Adrenal gland (tissue), 12 donors: ENCODE measurements around the gene TPRG1L. TPM values are rescaled to one million over a fixed set of nuclear protein-coding genes. Genes with fewer than 3 reads are reported as not detected.

Source experiments
- DNase-seq, 7 donors: peaks; one replicate each; pipeline ENCODE4 v3.0.0-alpha.2; 2019 to 2020
- H3K27ac ChIP-seq, 5 donors: fragments of 200-600 bp; sonication (generic) in 4 of 5; 1 replicate in 3 of 5; 2 replicates in 2 of 5; pipeline versions ENCODE4 v1.5.1 to v1.8.0; 2016 to 2020; ENCODE audit warnings: mild to moderate bottlenecking in 1 of 5
- H3K27me3 ChIP-seq: fragments of 200-600 bp; 2 replicates; pipeline ENCODE4 v1.8.0; 2021
- H3K36me3 ChIP-seq, 2 donors: fragments of 200-600 bp; replicated peaks in 1 of 2; 1 replicate in 1 of 2; 2 replicates in 1 of 2; pipeline versions ENCODE4 v1.5.1 to v1.8.0; 2018 to 2022
- H3K4me1 ChIP-seq, 2 donors: fragments of 200-600 bp; replicated peaks in 1 of 2; 1 replicate in 1 of 2; 2 replicates in 1 of 2; pipeline versions ENCODE4 v1.5.1 to v1.8.0; 2018 to 2021
- H3K4me3 ChIP-seq, 4 donors: fragments of 200-600 bp; sonication (generic) in 3 of 4; one replicate each; pipeline ENCODE4 v1.5.1; 2016 to 2018
- H3K9me3 ChIP-seq, 3 donors: fragments of 200-600 bp; sonication (generic) in 1 of 3; replicated peaks in 1 of 3; 1 replicate in 2 of 3; 2 replicates in 1 of 3; pipeline versions ENCODE4 v1.5.1 to v1.8.0; 2016 to 2021
- CTCF ChIP-seq, 6 experiments: fragments of 450-650 bp in 4 of 6; fragments of 200-600 bp in 2 of 6; sonication (generic) in 1 of 6; IDR thresholded peaks; 1 replicate in 5 of 6; 2 replicates in 1 of 6; pipeline versions ENCODE4 v1.5.1 to v1.8.0; 2016 to 2021; ENCODE audit warnings: antibody characterized with exemption in 6 of 6, mild to moderate bottlenecking in 2 of 6, moderate library complexity in 1 of 6
- POLR2A ChIP-seq, 2 donors: fragments of 450-650 bp; IDR thresholded peaks; one replicate each; pipeline ENCODE4 v1.6.1; 2017; ENCODE audit warnings: antibody characterized with exemption in 2 of 2, mild to moderate bottlenecking in 2 of 2, moderate library complexity in 1 of 2
- WGBS, 4 donors: extraction: QIAGEN DNeasy Blood & Tissue Kit in 2 of 4; methylation state at CpG; one replicate each; pipeline versions ENCODE4 v1.1.5 to v1.1.7; 2013 to 2017; 5-methylcytosine and 5-hydroxymethylcytosine counted together
- intact Hi-C, 2 donors: fragments of 100-400 bp; cut with DNase I; formaldehyde crosslinking; loops; one replicate each; pipeline versions ENCODE4 v1.14.1 to v1.15.0; 2022 to 2023
- polyA plus RNA-seq, 3 donors: library from polyadenylated mRNA; stranded (reverse); fragments of 200-250 nt in 2 of 3; fragments of 350-450 nt in 1 of 3; fragmentation: Illumina TruSeq in 1 of 3; extraction: RNeasy Lipid Tissue Mini Kit (QIAGEN cat#74804) in 1 of 3; gene quantifications; one replicate each; pipeline ENCODE4 v1.2.3, GENCODE V29; 2013 to 2014
- total RNA-seq, 9 donors: library from RNA; depleted of rRNA in 4 of 9; stranded (reverse); fragments of >200 nt in 4 of 9; fragments of 120-200 nt in 1 of 9; fragmentation: NEBNext Ultra II Directional in 1 of 9; extraction: Animal tissue kit (Norgen Biotek cat#: 25700) in 1 of 9; gene quantifications; one replicate each; pipeline versions ENCODE4 v1.1.0 to v1.2.4, GENCODE V29; 2013 to 2023
- donor health status: healthy with polysubstance abuse.
- donor health status: Bipolar disorder and iron deficiency.
- donor health status: DM: yes; HTN: yes; CAD: no.
- donor health status: DM: no; HTN: no; CAD: no.
- donor health status: DM: no; HTN: no; CAD: no.
- donor health status: DM: yes; HTN: yes; CAD: no.

Gene TPRG1L
- total and polyA plus RNA-seq, 12 donors = 15.8 to 52.1 (median 41.4) TPM

GRCh38 chr1:3595949-3596348, 28.9 kb upstream of the TPRG1L start:
- peaks cover 7% of the 10 kb centered on the region for H3K27me3 ChIP-seq
- intact Hi-C loops = no loop called here
- H3K9me3 ChIP-seq = no peaks in the 10 kb centered on the region
- peaks cover 0 to 9% of the 10 kb centered on the region in 2 donors for H3K4me1 ChIP-seq
- TF ChIP-seq POLR2A (IDR thresholded peaks at IDR 0.05) = no peak
- no peak for TF ChIP-seq CTCF (IDR thresholded peaks at IDR 0.05)
- no peak for DNase-seq
- H3K27ac ChIP-seq = no peak overlapping the region
- no peaks in the 10 kb centered on the region for H3K36me3 ChIP-seq
- H3K4me3 ChIP-seq = no peak overlapping the region
- 80 to 90% methylated on average over 7 of the region's 7 CpGs; no CpG with 5 or more reads in 2 of the 4 donors for WGBS, 4 donors

- Histone ChIP-seq H3K27ac (no peak overlapping the region), H3K27me3 (peaks cover 4% of the 10 kb centered on the region), H3K9me3 (no peaks in the 10 kb centered on the region), H3K4me3 (no peak overlapping the region), H3K4me1 (peaks cover 0 to 9% of the 10 kb centered on the region in 2 donors), H3K36me3 (no peaks in the 10 kb centered on the region)
- DNase-seq = no peak
- 69 to 84% (median 77%) methylated on average over 13 to 29 of the region's 29 CpGs for WGBS, 4 donors
- intact Hi-C loops = no loop called here
- TF ChIP-seq CTCF (IDR thresholded peaks at IDR 0.05) (no peak), POLR2A (IDR thresholded peaks at IDR 0.05) (no peak)
These were observed 27.9 kb upstream of the TPRG1L start for GRCh38 chr1:3596663-3597598.

GRCh38 chr1:3597599-3597964, 27.2 kb upstream of the TPRG1L start:
- H3K9me3 ChIP-seq = no peaks in the 10 kb centered on the region
- H3K36me3 ChIP-seq = no peaks in the 10 kb centered on the region
- TF ChIP-seq POLR2A (IDR thresholded peaks at IDR 0.05) = no peak
- no peak for TF ChIP-seq CTCF (IDR thresholded peaks at IDR 0.05)
- peaks cover 4% of the 10 kb centered on the region for H3K27me3 ChIP-seq
- WGBS, 4 donors = 37 to 54% (median 53%) methylated on average over 7 to 11 of the region's 11 CpGs
- peaks cover 0 to 9% of the 10 kb centered on the region in 2 donors for H3K4me1 ChIP-seq
- no peak overlapping the region for H3K4me3 ChIP-seq
- intact Hi-C loops = no loop called here
- no peak for DNase-seq
- no peak overlapping the region for H3K27ac ChIP-seq

GRCh38 chr1:3598051-3598491, 26.7 kb upstream of the TPRG1L start:
- Histone ChIP-seq H3K27me3 (peaks cover 4% of the 10 kb centered on the region), H3K27ac (no peak overlapping the region), H3K4me1 (peaks cover 0 to 9% of the 10 kb centered on the region in 2 donors), H3K9me3 (no peaks in the 10 kb centered on the region), H3K4me3 (no peak overlapping the region), H3K36me3 (no peaks in the 10 kb centered on the region)
- no peak for DNase-seq
- intact Hi-C loops = no loop called here
- TF ChIP-seq POLR2A (IDR thresholded peaks at IDR 0.05) (no peak), CTCF (IDR thresholded peaks at IDR 0.05) (no peak)
- whole genome bisulfite sequencing, 4 donors = 14 to 43% (median 38%) methylated on average over 3 to 26 of the region's 26 CpGs
